Vagina (tissue), 2 donors: Measurements from ENCODE around the gene ATR. TPM values are rescaled to one million over a fixed set of nuclear protein-coding genes. Genes with fewer than 3 reads are reported as not detected.

Experiments
- DNase-seq, 2 donors: peaks; one replicate each; pipeline ENCODE4 v3.0.0-alpha.2; 2017; ENCODE audit errors: extremely low spot score in 2 of 2
- H3K27ac ChIP-seq: fragments of 200-600 bp; sonication (generic); one replicate; pipeline ENCODE4 v1.5.1; 2019
- H3K27me3 ChIP-seq: fragments of 200-600 bp; sonication (generic); one replicate; pipeline ENCODE4 v1.5.1; 2019
- H3K36me3 ChIP-seq, 2 donors: fragments of 200-600 bp; sonication (generic); one replicate each; pipeline ENCODE4 v1.5.1; 2017 to 2019
- H3K4me1 ChIP-seq: fragments of 200-600 bp; sonication (generic); one replicate; pipeline ENCODE4 v1.5.1; 2019
- H3K4me3 ChIP-seq, 2 donors: fragments of 200-600 bp; sonication (generic); 1 replicate in 1 of 2; 2 replicates in 1 of 2; pipeline ENCODE4 v1.5.1; 2016 to 2019
- H3K9me3 ChIP-seq: fragments of 200-600 bp; sonication (generic); one replicate; pipeline ENCODE4 v1.5.1; 2019
- POLR2A ChIP-seq, 2 donors: fragments of 450-650 bp; IDR thresholded peaks; one replicate each; pipeline ENCODE4 v1.6.1; 2017; ENCODE audit warnings: antibody characterized with exemption in 2 of 2, mild to moderate bottlenecking in 2 of 2, moderate library complexity in 2 of 2
- POLR2AphosphoS5 ChIP-seq, 2 donors: sonication (generic); formaldehyde crosslinking; IDR thresholded peaks; one replicate each; pipeline ENCODE4 v1.9.0; 2017; ENCODE audit warnings: antibody characterized with exemption in 2 of 2, mild to moderate bottlenecking in 2 of 2, low read depth in 1 of 2; ENCODE audit not compliant: insufficient read depth in 1 of 2
- intact Hi-C: fragments of 100-400 bp; cut with DNase I; formaldehyde crosslinking; loops from one replicate; pipeline ENCODE4 v1.15.1; 2023
- total RNA-seq: library from RNA; depleted of rRNA; stranded (reverse); fragments of >200 nt; gene quantifications from one replicate; pipeline ENCODE4 v1.2.3, GENCODE V29; 2016
- TF ChIP-seq, protein P1 (sequence below), 3 experiments: fragments of 450-650 bp in 2 of 3; fragments of 200-600 bp in 1 of 3; sonication (generic) in 1 of 3; IDR thresholded peaks; one replicate each; pipeline ENCODE4 v1.5.1; 2017 to 2019; ENCODE audit warnings: antibody characterized with exemption in 3 of 3, mild to moderate bottlenecking in 2 of 3, moderate library complexity in 2 of 3

The ATR gene
- total RNA-seq, 1 donor from 2014 or later = 22.6 TPM

- Histone ChIP-seq H3K4me3 (no peak overlapping the region), H3K27me3 (no peaks in the 10 kb centered on the region), H3K36me3 (peaks cover 0 to 85% of the 10 kb centered on the region in 2 donors), H3K27ac (no peak overlapping the region), H3K9me3 (no peaks in the 10 kb centered on the region), H3K4me1 (no peaks in the 10 kb centered on the region)
- DNase-seq = no peak
- intact Hi-C loops = no loop called here
- TF ChIP-seq POLR2A (IDR thresholded peaks at IDR 0.05) = no peak
- TF ChIP-seq POLR2AphosphoS5 (IDR thresholded peaks at IDR 0.05; ENCODE audit: insufficient read depth in 1 of 2, low read depth in 1 of 2) = no peak
- TF ChIP-seq, protein P1, sequence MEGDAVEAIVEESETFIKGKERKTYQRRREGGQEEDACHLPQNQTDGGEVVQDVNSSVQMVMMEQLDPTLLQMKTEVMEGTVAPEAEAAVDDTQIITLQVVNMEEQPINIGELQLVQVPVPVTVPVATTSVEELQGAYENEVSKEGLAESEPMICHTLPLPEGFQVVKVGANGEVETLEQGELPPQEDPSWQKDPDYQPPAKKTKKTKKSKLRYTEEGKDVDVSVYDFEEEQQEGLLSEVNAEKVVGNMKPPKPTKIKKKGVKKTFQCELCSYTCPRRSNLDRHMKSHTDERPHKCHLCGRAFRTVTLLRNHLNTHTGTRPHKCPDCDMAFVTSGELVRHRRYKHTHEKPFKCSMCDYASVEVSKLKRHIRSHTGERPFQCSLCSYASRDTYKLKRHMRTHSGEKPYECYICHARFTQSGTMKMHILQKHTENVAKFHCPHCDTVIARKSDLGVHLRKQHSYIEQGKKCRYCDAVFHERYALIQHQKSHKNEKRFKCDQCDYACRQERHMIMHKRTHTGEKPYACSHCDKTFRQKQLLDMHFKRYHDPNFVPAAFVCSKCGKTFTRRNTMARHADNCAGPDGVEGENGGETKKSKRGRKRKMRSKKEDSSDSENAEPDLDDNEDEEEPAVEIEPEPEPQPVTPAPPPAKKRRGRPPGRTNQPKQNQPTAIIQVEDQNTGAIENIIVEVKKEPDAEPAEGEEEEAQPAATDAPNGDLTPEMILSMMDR (IDR thresholded peaks at IDR 0.05) = no peak
Observed at GRCh38 chr3:142549986-142550385, 28.5 kb downstream of the ATR start.

GRCh38 chr3:142543307-142543706 lies 35.2 kb downstream of the ATR start:
- no peaks in the 10 kb centered on the region for H3K9me3 ChIP-seq

GRCh38 chr3:142542054-142542453 lies 36.5 kb downstream of the ATR start:
- peaks cover 0 to 15% of the 10 kb centered on the region in 2 donors for H3K36me3 ChIP-seq
- intact Hi-C loops = no loop called here
- no peak for DNase-seq
- no peak for TF ChIP-seq POLR2AphosphoS5 (IDR thresholded peaks at IDR 0.05; ENCODE audit: insufficient read depth in 1 of 2, low read depth in 1 of 2)
- no peak for TF ChIP-seq POLR2A (IDR thresholded peaks at IDR 0.05)
- TF ChIP-seq, protein P1 (IDR thresholded peaks at IDR 0.05) = no peak
- no peak overlapping the region for H3K27ac ChIP-seq
- no peak overlapping the region for H3K4me3 ChIP-seq
- H3K4me1 ChIP-seq = no peaks in the 10 kb centered on the region
- no peaks in the 10 kb centered on the region for H3K9me3 ChIP-seq
- no peaks in the 10 kb centered on the region for H3K27me3 ChIP-seq

More at GRCh38 chr3:142543307-142543706, 35.2 kb downstream of the ATR start:
- Histone ChIP-seq H3K4me1 (no peaks in the 10 kb centered on the region), H3K27ac (no peak overlapping the region), H3K27me3 (no peaks in the 10 kb centered on the region), H3K4me3 (no peak overlapping the region), H3K36me3 (peaks cover 0 to 25% of the 10 kb centered on the region in 2 donors)
- intact Hi-C loops = no loop called here
- TF ChIP-seq, protein P1 (IDR thresholded peaks at IDR 0.05) = no peak
- TF ChIP-seq POLR2A (IDR thresholded peaks at IDR 0.05) = no peak
- no peak for TF ChIP-seq POLR2AphosphoS5 (IDR thresholded peaks at IDR 0.05; ENCODE audit: insufficient read depth in 1 of 2, low read depth in 1 of 2)
- DNase-seq = no peak

DNA sequence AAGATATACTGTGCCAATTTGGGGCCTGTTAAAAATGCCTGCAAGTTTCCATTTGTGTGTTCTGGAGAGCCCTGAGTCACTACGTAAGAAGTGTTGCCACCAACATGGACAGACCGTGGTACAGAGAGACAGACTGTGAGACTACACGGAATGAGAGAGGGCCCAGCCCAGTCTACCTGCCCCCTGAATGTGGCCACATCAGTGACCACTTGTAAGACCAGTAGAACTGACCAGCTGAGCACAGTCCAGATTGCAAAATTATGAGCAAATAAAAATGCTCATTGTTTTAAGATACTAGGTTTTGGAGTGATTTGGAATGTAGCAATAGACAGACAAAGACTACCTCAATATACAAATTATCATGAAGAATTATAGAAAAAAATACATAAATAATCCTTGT lies 42.0 kb downstream of the ATR start:
- intact Hi-C loops = no loop called here
- no peak for DNase-seq
- Histone ChIP-seq H3K9me3 (no peaks in the 10 kb centered on the region), H3K27ac (no peak overlapping the region), H3K4me3 (no peak overlapping the region), H3K27me3 (no peaks in the 10 kb centered on the region), H3K36me3 (peaks cover 0 to 36% of the 10 kb centered on the region in 2 donors), H3K4me1 (no peaks in the 10 kb centered on the region)
- TF ChIP-seq POLR2AphosphoS5 (IDR thresholded peaks at IDR 0.05; ENCODE audit: insufficient read depth in 1 of 2, low read depth in 1 of 2) (no peak), POLR2A (IDR thresholded peaks at IDR 0.05) (no peak)
- TF ChIP-seq, protein P1 (IDR thresholded peaks at IDR 0.05) = no peak

DNA sequence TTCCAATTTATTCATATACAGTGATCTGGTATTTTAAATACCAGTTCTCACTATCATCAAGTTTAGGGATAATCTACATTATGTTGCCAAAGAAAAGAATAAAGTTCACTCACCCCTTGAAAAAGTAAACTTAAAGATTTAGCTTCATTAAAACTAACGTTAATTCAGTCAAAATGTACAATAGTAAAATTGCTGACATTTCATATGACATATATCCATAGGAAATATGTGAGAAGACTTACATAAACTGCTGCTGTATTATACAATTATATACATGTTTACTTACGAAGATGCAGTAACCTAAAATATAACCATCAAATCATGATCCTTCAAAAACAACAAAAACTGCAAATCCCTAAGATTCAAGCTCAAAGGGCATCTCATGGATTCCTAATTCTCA lies 44.0 kb downstream of the ATR start:
- no peak overlapping the region for H3K4me3 ChIP-seq
- H3K27ac ChIP-seq = no peak overlapping the region
- no peaks in the 10 kb centered on the region for H3K27me3 ChIP-seq
- no peak for DNase-seq
- intact Hi-C loops = no loop called here
- peaks cover 0 to 36% of the 10 kb centered on the region in 2 donors for H3K36me3 ChIP-seq
- H3K4me1 ChIP-seq = no peaks in the 10 kb centered on the region
- TF ChIP-seq POLR2A (IDR thresholded peaks at IDR 0.05) = no peak
- no peak for TF ChIP-seq POLR2AphosphoS5 (IDR thresholded peaks at IDR 0.05; ENCODE audit: insufficient read depth in 1 of 2, low read depth in 1 of 2)
- TF ChIP-seq, protein P1 (IDR thresholded peaks at IDR 0.05) = no peak
- no peaks in the 10 kb centered on the region for H3K9me3 ChIP-seq
